Measurements from ENCODE around the gene RAB6B. TPM values are rescaled to one million over a fixed set of nuclear protein-coding genes. Genes with fewer than 3 reads are reported as not detected.

Gene RAB6B
- total RNA-seq, 2 donors from 2014 or later = 0.21 to 0.81 TPM

DNA sequence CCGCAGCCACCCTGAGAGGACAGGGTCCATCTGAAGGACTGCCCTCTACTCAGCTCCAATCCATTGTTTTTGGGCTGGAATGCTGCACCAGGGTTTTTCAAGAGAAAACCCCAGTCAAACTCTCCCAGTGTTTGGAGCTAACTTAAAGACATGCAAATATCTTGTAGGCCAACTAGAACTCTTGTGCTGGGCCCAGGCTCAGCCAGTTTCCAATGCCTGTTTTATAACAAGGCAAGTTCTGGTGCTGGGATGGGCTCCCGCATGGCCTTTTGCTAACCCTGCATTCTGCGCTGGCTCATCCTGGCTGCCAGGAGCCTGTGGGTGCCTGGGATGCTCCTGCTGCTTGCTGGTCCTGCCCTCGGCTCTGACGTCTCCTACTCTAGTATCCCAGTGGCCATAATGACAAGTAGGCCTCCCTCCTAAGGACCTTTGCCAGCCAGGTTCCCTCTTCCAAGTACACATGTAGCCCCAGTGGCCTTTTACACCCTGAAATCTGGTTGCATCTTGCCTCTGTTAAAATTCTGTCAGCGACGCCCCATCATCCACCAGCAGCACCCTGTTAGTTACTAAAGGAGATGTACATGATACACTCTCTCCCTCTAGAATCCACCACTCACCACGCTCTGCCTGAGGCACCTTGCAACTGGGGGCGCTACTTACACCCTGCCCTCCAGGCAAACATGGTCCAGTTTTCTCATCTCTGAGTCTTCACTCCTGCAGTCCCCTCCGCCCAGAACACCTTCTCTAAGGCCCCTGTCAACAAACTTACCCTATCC, 30.5 kb upstream of the RAB6B start:
- peaks cover 20 to 27% of the 10 kb centered on the region in 2 donors for H3K27me3 Mint-ChIP-seq
- no peak overlapping the region for H3K4me3 Mint-ChIP-seq
- no peak overlapping the region for H3K27ac Mint-ChIP-seq
- ATAC-seq = no peak
- H3K36me3 Mint-ChIP-seq = no peaks in the 10 kb centered on the region
- no peaks in the 10 kb centered on the region for H3K9me3 Mint-ChIP-seq
- peaks cover 6 to 9% of the 10 kb centered on the region in 2 donors for H3K4me1 Mint-ChIP-seq (ENCODE audit: low read depth in 2 of 2)
- DNase-seq (ENCODE audit: low spot score) = no peak

DNA sequence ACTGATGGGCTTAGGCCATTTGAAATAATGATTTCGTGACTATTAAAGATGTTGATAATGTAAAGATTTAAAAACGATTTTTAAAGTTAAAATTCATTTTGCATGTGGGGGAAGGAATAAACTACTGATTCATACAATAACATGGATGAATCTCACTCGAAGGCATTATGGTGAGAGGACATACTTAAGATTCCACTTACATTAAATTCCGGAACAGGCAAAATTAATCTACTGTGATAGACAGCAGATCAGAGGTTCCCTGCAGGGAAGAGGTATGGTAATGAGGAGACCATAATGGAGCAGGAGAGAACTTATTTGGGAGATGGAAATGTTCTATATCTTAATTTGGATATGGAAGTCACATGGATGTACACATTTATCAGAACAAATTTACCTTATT, 28.4 kb upstream of the RAB6B start:
- ATAC-seq (no peak), DNase-seq (ENCODE audit: low spot score) (no peak)
- Mint-ChIP-seq H3K27me3 (peaks cover 32 to 41% of the 10 kb centered on the region in 2 donors), H3K9me3 (no peaks in the 10 kb centered on the region), H3K27ac (no peak overlapping the region), H3K36me3 (no peaks in the 10 kb centered on the region), H3K4me1 (ENCODE audit: low read depth in 2 of 2) (peaks cover 6 to 9% of the 10 kb centered on the region in 2 donors), H3K4me3 (no peak overlapping the region)

DNA sequence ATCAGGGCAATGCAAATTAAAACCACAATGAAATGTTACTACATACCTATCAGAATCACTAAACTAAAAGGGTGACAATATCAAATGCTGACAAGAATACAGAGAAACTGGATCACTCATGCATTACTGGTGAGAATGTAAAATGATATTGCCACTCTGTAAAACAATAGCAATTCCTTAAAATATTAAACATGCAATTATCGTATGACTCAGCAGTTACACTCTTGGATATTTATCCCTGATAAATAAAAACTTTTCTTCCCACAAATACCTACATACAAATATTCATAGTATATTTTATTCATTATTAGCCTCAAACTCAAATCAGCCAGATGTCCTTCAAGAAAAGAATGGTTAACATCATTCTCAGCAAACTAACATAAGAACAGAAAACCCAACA, 25.9 kb upstream of the RAB6B start:
- H3K9me3 Mint-ChIP-seq = no peaks in the 10 kb centered on the region
- no peak overlapping the region for H3K4me3 Mint-ChIP-seq
- H3K27ac Mint-ChIP-seq = no peak overlapping the region
- H3K27me3 Mint-ChIP-seq = peaks cover 27 to 47% of the 10 kb centered on the region in 2 donors
- DNase-seq (ENCODE audit: low spot score) = no peak
- no peak for ATAC-seq
- H3K4me1 Mint-ChIP-seq (ENCODE audit: low read depth in 2 of 2) = no peaks in the 10 kb centered on the region
- H3K36me3 Mint-ChIP-seq = no peaks in the 10 kb centered on the region

DNA sequence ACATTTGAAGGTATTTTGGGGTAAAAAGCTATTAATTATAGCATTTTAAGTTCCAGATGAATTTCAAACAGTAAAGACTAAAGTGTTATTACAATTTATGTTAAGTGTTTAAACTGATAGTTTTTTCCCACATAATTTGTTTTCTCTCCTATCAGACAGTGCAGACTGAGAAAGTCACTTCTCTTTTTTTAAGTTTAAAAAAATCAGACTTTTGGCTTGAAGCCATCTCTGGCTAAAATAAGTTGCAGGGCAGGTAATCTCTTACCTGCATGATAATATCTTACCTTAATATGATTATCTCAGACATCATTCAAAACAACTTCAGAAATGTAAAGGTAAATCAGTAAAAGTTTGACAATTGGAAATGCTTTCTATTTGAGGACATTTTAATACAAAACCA, 21.5 kb upstream of the RAB6B start:
- no peak overlapping the region for H3K27ac Mint-ChIP-seq
- DNase-seq (ENCODE audit: low spot score) (no peak), ATAC-seq (no peak)
- peaks cover 17 to 40% of the 10 kb centered on the region in 2 donors for H3K27me3 Mint-ChIP-seq
- no peaks in the 10 kb centered on the region for H3K9me3 Mint-ChIP-seq
- no peak overlapping the region for H3K4me3 Mint-ChIP-seq
- H3K4me1 Mint-ChIP-seq (ENCODE audit: low read depth in 2 of 2) = no peaks in the 10 kb centered on the region
- H3K36me3 Mint-ChIP-seq = no peaks in the 10 kb centered on the region

DNA sequence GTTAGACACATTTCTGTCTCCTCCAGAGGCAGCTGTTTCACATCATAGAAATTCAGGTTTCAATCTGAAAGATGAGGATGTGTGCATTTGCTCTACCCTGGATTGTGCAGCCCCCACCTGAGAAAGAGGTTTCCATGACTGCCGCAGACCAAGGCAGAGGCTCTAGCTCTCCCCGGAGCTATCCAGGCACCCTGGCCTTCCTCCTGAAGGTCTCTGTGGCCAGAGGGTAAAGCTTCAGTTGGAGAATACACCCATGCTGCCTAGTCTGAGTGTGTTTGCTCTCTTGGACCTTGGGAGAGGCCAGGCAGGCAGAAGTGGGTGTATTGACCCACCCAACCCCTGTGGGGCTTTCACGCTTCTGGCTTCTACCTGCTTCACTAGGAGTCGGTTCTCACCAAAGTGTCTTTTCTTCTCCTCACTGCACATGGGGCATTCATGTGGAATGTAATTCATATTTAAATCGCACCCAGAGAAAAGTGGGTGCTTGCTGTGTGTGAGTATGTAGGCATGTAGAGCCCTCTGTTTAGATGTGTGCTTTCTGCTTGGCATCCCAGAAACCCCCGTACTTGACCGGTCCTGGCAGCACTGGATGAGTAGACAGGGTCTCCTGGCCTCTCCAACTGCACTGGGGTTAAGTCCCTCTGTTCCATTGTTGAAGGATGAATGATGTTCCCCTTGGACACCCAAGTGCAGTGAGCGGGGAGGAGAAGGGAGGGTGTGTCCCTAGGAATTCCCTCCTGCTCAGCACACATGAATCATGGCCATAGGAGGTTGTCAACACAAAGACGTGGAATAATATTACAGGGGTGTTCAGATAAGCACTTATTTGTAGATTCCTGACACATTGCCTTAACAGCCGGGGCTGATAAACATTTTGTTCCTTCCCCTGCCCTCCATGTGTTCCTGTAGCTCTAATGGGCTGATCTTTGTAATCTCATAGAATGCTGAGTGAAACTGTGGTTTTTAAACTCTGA, 20.3 kb upstream of the RAB6B start:
- Mint-ChIP-seq H3K9me3 (no peaks in the 10 kb centered on the region), H3K27ac (no peak overlapping the region), H3K4me3 (no peak overlapping the region), H3K4me1 (ENCODE audit: low read depth in 2 of 2) (no peaks in the 10 kb centered on the region), H3K36me3 (no peaks in the 10 kb centered on the region), H3K27me3 (peaks cover 12 to 32% of the 10 kb centered on the region in 2 donors)
- DNase-seq (ENCODE audit: low spot score) = no peak
- ATAC-seq = peak; percentile 20

DNA sequence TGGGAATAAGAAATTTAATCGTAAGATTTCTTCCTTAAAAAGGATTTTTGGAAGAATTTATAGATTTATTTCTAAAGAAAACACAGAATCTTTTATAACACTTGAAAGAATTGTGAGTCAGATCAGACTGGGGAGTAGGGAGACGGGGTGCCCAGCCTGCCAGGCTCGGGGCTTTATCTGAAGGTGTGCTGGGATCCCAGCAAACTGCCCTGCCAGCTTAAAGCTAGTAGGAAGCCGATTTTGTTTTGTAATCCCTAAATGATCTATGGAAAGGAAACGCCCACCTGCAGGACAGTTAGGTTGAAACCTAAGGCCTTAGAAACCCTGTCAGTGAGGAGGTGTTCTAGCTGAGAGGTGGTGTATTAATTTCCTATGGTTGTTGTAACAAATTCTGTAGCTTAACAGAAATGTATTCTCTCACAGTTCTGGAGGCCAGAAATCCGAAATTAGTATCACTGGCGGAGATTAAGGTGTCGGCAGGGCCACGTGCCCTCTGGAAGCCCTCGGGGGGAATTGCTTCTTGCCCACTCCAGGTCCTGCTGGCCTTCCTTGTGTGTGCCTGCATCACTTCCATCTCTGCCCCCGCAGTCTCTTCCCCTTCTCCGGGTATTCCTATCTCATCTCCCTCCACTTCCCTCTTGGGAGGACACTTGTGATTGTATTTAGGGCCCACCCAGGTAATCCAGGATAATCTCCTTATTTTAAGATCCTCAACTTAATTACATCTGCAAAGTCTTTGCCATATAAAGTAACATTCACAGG, 19.3 kb upstream of the RAB6B start:
- Mint-ChIP-seq H3K27me3 (peaks cover 14 to 28% of the 10 kb centered on the region in 2 donors), H3K4me3 (no peak overlapping the region), H3K9me3 (no peaks in the 10 kb centered on the region), H3K36me3 (no peaks in the 10 kb centered on the region), H3K27ac (no peak overlapping the region), H3K4me1 (ENCODE audit: low read depth in 2 of 2) (no peaks in the 10 kb centered on the region)
- ATAC-seq (no peak), DNase-seq (ENCODE audit: low spot score) (no peak)

DNA sequence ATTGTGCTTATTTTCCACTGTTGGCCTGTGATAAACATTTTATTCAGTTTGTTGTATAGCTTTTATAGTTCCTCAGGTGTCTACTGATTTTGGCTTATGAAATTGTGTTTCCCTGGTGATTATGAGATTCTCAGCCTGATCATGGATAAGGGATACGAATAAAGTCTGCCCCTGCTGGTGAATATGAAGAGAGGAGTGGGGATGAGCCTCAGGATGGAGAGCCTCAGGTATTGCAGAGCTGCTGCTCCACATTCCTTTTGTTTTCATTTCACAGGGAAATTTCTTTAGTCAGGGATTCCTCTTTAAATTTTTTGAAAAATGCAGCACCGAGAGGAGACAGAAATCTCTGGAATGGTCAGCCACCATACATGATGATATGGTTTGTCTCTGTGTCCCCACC, 14.7 kb upstream of the RAB6B start:
- H3K36me3 Mint-ChIP-seq = no peaks in the 10 kb centered on the region
- ATAC-seq (no peak), DNase-seq (ENCODE audit: low spot score) (no peak)
- H3K9me3 Mint-ChIP-seq = no peaks in the 10 kb centered on the region
- peaks cover 12 to 24% of the 10 kb centered on the region in 2 donors for H3K27me3 Mint-ChIP-seq
- H3K4me1 Mint-ChIP-seq (ENCODE audit: low read depth in 2 of 2) = no peaks in the 10 kb centered on the region
- H3K4me3 Mint-ChIP-seq = no peak overlapping the region
- no peak overlapping the region for H3K27ac Mint-ChIP-seq

DNA sequence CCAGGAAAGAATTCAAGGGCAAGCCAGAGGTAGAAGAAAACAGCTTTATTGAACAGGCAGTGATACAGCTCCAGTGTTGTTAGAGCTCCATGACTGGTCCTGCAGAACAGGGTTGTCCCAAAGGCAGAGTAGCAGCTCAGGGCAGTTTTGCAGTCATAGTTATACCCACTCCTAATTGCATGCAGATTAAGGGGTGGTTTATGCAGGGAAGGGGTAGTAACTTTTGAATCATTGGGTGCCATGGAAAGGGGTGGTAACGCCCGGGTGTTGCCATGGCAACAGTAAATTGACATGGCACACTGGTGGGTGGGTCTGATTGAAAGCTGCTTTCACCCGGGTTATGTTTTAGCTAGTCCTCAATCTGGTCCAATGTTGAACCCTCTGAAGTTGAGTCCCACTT, 9.7 kb upstream of the RAB6B start:
- H3K27me3 Mint-ChIP-seq = peaks cover 12 to 43% of the 10 kb centered on the region in 2 donors

DNA sequence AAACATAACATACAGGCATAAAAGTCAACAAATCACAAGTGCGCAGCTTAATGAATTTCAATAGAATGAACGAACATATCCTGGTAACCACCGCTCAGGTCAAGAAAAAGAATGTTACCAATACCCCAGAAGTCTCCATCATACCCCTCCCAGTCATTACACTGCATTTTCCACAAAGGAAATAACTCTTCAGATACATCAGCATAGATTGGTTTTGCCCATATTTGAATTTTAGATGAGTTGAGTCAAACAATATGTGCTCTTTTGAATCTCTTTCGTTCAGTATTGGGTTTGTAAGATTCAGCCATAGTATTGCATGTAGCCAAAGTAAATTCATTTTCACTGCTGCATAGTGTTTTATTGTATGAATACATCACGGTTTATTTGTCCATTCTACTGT, 6.2 kb upstream of the RAB6B start:
- H3K27me3 Mint-ChIP-seq = peaks cover 22 to 52% of the 10 kb centered on the region in 2 donors
- H3K4me3 Mint-ChIP-seq = no peak overlapping the region
- ATAC-seq (no peak), DNase-seq (ENCODE audit: low spot score) (no peak)
- no peaks in the 10 kb centered on the region for H3K36me3 Mint-ChIP-seq
- H3K27ac Mint-ChIP-seq = no peak overlapping the region
- H3K9me3 Mint-ChIP-seq = no peaks in the 10 kb centered on the region
- H3K4me1 Mint-ChIP-seq (ENCODE audit: low read depth in 2 of 2) = no peaks in the 10 kb centered on the region

More for the DNA sequence above, 9.7 kb upstream of the RAB6B start:
- Mint-ChIP-seq H3K4me3 (no peak overlapping the region), H3K4me1 (ENCODE audit: low read depth in 2 of 2) (no peaks in the 10 kb centered on the region), H3K9me3 (no peaks in the 10 kb centered on the region), H3K27ac (no peak overlapping the region), H3K36me3 (no peaks in the 10 kb centered on the region)
- ATAC-seq = no peak
- no peak for DNase-seq (ENCODE audit: low spot score)

DNA sequence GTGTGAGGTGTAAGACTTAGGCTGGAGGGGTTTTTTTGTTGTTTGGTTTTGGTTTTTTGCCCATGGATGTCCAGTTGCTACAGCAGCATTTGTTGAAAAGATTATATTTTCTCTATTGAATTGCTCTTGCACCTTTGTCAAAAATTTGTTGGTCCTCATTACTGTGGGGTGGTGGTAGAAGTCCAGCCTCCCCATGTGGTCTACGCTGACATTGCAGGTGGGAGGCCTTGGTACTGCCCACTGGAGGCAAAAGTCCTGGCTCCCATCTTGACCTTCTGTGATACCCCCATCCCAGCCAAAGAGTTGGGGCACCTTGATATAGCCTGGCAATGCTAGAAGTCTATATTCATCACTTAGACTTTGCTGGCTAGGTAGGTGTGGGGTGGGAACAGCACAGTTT, 5.4 kb upstream of the RAB6B start:
- no peaks in the 10 kb centered on the region for H3K9me3 Mint-ChIP-seq

DNA sequence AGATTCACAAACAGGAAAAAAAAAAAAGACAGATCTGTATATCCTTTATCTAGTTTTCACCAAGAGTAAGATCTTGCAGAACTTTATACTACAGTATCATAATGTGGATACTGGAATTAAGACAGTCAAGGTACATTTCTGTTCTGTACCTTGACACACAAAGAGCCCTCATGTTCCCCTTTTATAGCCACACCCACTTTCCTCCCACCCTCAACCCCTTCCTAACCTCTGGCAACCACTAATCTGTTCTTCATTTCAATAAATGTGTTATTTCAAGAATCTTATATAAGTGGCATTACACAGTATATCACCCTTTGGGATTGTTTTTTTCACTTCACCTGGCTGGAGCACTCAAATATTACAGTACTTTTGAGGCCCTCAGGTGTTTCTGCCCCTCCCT, 3.6 kb upstream of the RAB6B start:
- no peak overlapping the region for H3K4me3 Mint-ChIP-seq
- no peak overlapping the region for H3K27ac Mint-ChIP-seq
- DNase-seq (ENCODE audit: low spot score) = no peak
- ATAC-seq = no peak
- no peaks in the 10 kb centered on the region for H3K36me3 Mint-ChIP-seq
- no peaks in the 10 kb centered on the region for H3K4me1 Mint-ChIP-seq (ENCODE audit: low read depth in 2 of 2)
- no peaks in the 10 kb centered on the region for H3K9me3 Mint-ChIP-seq
- peaks cover 26 to 53% of the 10 kb centered on the region in 2 donors for H3K27me3 Mint-ChIP-seq

More for the DNA sequence above, 5.4 kb upstream of the RAB6B start:
- H3K27me3 Mint-ChIP-seq = peaks cover 28 to 57% of the 10 kb centered on the region in 2 donors
- no peaks in the 10 kb centered on the region for H3K4me1 Mint-ChIP-seq (ENCODE audit: low read depth in 2 of 2)
- H3K36me3 Mint-ChIP-seq = no peaks in the 10 kb centered on the region
- ATAC-seq = no peak
- H3K4me3 Mint-ChIP-seq = no peak overlapping the region
- DNase-seq (ENCODE audit: low spot score) = no peak
- no peak overlapping the region for H3K27ac Mint-ChIP-seq

DNA sequence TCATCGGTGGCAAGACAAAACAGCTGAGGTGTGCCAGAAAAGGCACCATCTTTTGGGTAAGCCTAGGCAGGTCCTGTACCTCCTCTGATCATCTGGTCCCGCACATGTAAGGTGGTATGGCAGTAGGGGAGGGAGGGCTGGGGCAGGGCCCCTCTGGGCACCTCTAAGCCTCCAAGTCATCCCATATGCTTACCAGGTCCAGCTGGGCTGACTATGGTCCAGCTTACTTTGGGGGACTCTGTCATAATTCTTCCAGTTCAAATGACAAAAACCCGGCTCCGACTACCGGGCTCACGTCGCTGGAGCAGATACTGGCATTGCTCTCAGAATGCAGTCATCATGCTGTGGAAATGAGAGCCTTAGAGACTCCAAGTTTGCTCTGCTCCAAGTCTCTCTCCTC, 1.9 kb upstream of the RAB6B start:
- peaks cover 38 to 46% of the 10 kb centered on the region in 2 donors for H3K27me3 Mint-ChIP-seq
- H3K27ac Mint-ChIP-seq = no peak overlapping the region
- H3K9me3 Mint-ChIP-seq = no peaks in the 10 kb centered on the region
- ATAC-seq (peak in 1 of 2 donors; percentile 18), DNase-seq (ENCODE audit: low spot score) (no peak)
- no peak overlapping the region for H3K4me3 Mint-ChIP-seq
- no peaks in the 10 kb centered on the region for H3K4me1 Mint-ChIP-seq (ENCODE audit: low read depth in 2 of 2)
- H3K36me3 Mint-ChIP-seq = no peaks in the 10 kb centered on the region

DNA sequence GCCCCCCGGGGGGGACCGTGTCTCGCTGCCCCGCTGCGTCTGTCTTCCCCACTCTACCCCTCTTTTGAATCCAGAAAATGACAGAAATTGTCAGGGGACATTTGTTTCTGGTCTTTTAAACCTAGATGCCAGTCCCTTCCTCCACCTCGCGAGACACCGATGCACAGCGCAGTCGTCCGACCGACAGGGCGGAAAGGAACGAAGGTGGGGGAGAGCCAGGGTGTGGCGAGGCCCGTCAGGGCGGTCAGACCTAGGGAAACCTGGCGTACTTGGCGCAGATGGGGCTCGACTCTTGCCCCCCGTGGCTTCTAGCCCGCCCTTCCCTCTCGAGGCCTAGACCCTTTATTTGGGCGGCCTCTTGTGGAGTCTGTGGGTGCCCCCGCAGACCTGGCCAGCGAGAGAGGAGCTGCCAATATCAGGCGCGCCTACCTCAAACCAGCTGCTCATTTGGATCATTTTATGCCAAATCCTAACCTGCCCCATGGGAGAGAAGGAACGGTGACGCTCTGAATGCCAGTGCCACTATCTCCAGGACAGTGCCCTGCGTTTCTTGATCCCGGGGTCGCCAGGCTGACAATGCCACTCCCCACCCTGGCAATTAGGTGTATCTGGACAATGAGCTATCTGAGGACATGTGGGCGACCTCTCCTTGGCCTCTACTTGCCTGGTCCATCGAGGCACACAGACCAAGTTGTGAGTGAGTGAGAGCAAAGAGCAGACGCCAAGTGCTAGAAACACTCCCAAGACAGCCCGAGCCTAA, 500 bp upstream of the RAB6B start:
- Mint-ChIP-seq H3K9me3 (no peaks in the 10 kb centered on the region), H3K4me3 (peak overlapping the region; percentile 51), H3K27me3 (peaks cover 37 to 41% of the 10 kb centered on the region in 2 donors), H3K36me3 (no peaks in the 10 kb centered on the region), H3K4me1 (ENCODE audit: low read depth in 2 of 2) (no peaks in the 10 kb centered on the region), H3K27ac (no peak overlapping the region)
- no peak for ATAC-seq
- DNase-seq (ENCODE audit: low spot score) = no peak
